Measurements from ENCODE around the gene PLA2G2C.

- no peak for TF ChIP-seq EZH2 (IDR thresholded peaks at IDR 0.05; ENCODE audit: borderline replicate concordance, insufficient read depth, low read depth, low read length, poor library complexity, severe bottlenecking)
- TF ChIP-seq CTCF (IDR thresholded peaks at IDR 0.05): no peak
Observed at GRCh38 chr1:20224546-20224945, 38.2 kb upstream of the PLA2G2C start.

Measured in B cell (primary cell).